Mesothelial cell of epicardium (in vitro differentiated cells): ENCODE measurements around the gene MAP7D3. TPM values are rescaled to one million over a fixed set of nuclear protein-coding genes. Genes with fewer than 3 reads are reported as not detected.
A peak's percentile ranks its signal among the peaks of the same experiment; 100 is the strongest.

Experiments used
- DNase-seq, 2 experiments: peaks; one replicate each; pipeline ENCODE4 v3.0.0; 2021; ENCODE audit warnings: low spot score in 2 of 2; ENCODE audit not compliant: unreplicated experiment in 2 of 2
- H3K27ac Mint-ChIP-seq: 2 replicates; pipeline ENCODE4 v1.8.0; 2021; ENCODE audit warnings: mixed read lengths
- H3K27me3 Mint-ChIP-seq: 2 replicates; pipeline ENCODE4 v1.8.0; 2021; ENCODE audit warnings: low read depth, mixed read lengths
- H3K36me3 Mint-ChIP-seq: 2 replicates; pipeline ENCODE4 v1.8.0; 2021; ENCODE audit warnings: mixed read lengths
- H3K4me1 Mint-ChIP-seq: 2 replicates; pipeline ENCODE4 v1.8.0; 2021; ENCODE audit warnings: mixed read lengths
- H3K4me3 Mint-ChIP-seq: 2 replicates; pipeline ENCODE4 v1.8.0; 2021; ENCODE audit warnings: mild to moderate bottlenecking, moderate library complexity, mixed read lengths
- H3K9me3 Mint-ChIP-seq: 2 replicates; pipeline ENCODE4 v1.8.0; 2021; ENCODE audit warnings: mixed read lengths
- CTCF ChIP-seq: fragments of 200-600 bp; sonication (generic); IDR thresholded peaks from one replicate; pipeline ENCODE4 v1.5.0; 2021; ENCODE audit warnings: antibody characterized with exemption; ENCODE audit not compliant: unreplicated experiment
- total RNA-seq: library from RNA; stranded (reverse); gene quantifications from 3 replicates; pipeline ENCODE4 v1.2.1, GENCODE V29; 2021

The MAP7D3 gene
- total RNA-seq, 1 donor from 2014 or later: 10.4 TPM

GRCh38 chrX:136203951-136204350, 47.2 kb downstream of the MAP7D3 start:
- Mint-ChIP-seq H3K36me3 (peaks cover 1% of the 10 kb centered on the region), H3K4me3 (no peak overlapping the region), H3K4me1 (peaks cover 6% of the 10 kb centered on the region), H3K9me3 (peaks cover 8% of the 10 kb centered on the region), H3K27ac (no peak overlapping the region), H3K27me3 (no peaks in the 10 kb centered on the region)
- no peak for DNase-seq
- no peak for TF ChIP-seq CTCF

GRCh38 chrX:136203438-136203837, 47.8 kb downstream of the MAP7D3 start:
- Mint-ChIP-seq H3K27me3 (no peaks in the 10 kb centered on the region), H3K4me3 (no peak overlapping the region), H3K27ac (peak overlapping the region; percentile 30), H3K4me1 (peaks cover 6% of the 10 kb centered on the region), H3K9me3 (peaks cover 12% of the 10 kb centered on the region), H3K36me3 (peaks cover 1% of the 10 kb centered on the region)
- no peak for TF ChIP-seq CTCF
- DNase-seq: no peak

- no peak for DNase-seq
- peaks cover 16% of the 10 kb centered on the region for H3K9me3 Mint-ChIP-seq
- no peak for TF ChIP-seq CTCF
- peak overlapping the region; percentile 30 for H3K27ac Mint-ChIP-seq
- peaks cover 1% of the 10 kb centered on the region for H3K36me3 Mint-ChIP-seq
- no peak overlapping the region for H3K4me3 Mint-ChIP-seq
- H3K4me1 Mint-ChIP-seq: peaks cover 6% of the 10 kb centered on the region
- no peaks in the 10 kb centered on the region for H3K27me3 Mint-ChIP-seq
Measured at GRCh38 chrX:136202889-136203288, 48.3 kb downstream of the MAP7D3 start.

GRCh38 chrX:136201601-136202000, 49.6 kb downstream of the MAP7D3 start:
- H3K4me3 Mint-ChIP-seq: no peak overlapping the region
- peaks cover 1% of the 10 kb centered on the region for H3K36me3 Mint-ChIP-seq
- no peak overlapping the region for H3K27ac Mint-ChIP-seq
- TF ChIP-seq CTCF: no peak
- peaks cover 16% of the 10 kb centered on the region for H3K9me3 Mint-ChIP-seq
- no peak for DNase-seq
- H3K27me3 Mint-ChIP-seq: no peaks in the 10 kb centered on the region
- peaks cover 6% of the 10 kb centered on the region for H3K4me1 Mint-ChIP-seq

GRCh38 chrX:136200466-136200865, 50.7 kb downstream of the MAP7D3 start:
- H3K4me3 Mint-ChIP-seq: no peak overlapping the region
- H3K27me3 Mint-ChIP-seq: no peaks in the 10 kb centered on the region
- DNase-seq: no peak
- no peak overlapping the region for H3K27ac Mint-ChIP-seq
- H3K36me3 Mint-ChIP-seq: peaks cover 1% of the 10 kb centered on the region
- peaks cover 21% of the 10 kb centered on the region for H3K9me3 Mint-ChIP-seq
- TF ChIP-seq CTCF: no peak
- H3K4me1 Mint-ChIP-seq: peaks cover 6% of the 10 kb centered on the region

GRCh38 chrX:136199365-136199764, 51.8 kb downstream of the MAP7D3 start:
- Mint-ChIP-seq H3K27ac (no peak overlapping the region), H3K4me3 (no peak overlapping the region), H3K4me1 (peaks cover 6% of the 10 kb centered on the region), H3K27me3 (no peaks in the 10 kb centered on the region), H3K36me3 (peaks cover 1% of the 10 kb centered on the region), H3K9me3 (peaks cover 29% of the 10 kb centered on the region)
- no peak for DNase-seq
- no peak for TF ChIP-seq CTCF
